ENCODE measurements around the gene STRN3. TPM values are rescaled to one million over a fixed set of nuclear protein-coding genes. Genes with fewer than 3 reads are reported as not detected.
A peak's percentile ranks its signal among the peaks of the same experiment; 100 is the strongest.
"Not testable (repeated sequence)": the region's sequence is repeated elsewhere in the genome, so short reads cannot be mapped to it uniquely, and the experiment has no call there.

The STRN3 gene
- total and polyA plus RNA-seq, 7 donors = 28.2 to 154 (median 80.2) TPM

DNA sequence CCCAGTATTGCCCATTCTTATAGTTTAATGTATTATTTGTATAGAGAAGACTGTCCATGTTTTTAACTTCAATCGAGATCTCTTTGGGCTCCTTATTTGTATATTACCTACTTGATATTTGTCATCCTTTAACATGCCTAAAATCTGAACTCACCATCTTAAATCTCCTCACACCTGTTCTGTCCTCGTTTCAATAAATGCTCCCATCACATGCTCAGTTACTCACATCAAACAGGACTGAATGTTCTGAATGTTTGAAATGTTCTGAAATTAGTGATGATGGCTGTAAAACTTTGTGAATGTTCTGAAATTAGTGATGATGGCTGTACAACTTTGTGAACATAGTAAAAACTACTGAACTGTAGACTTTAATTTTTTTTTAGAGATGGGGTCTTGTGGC is 117.4 kb downstream of the STRN3 start:
- intact Hi-C loops (cut with DNase I) = loop anchor here in 1 of 2 donors (10.0 kb wide), 1 partner anchor 446 kb away; no protein-coding TSS in a partner anchor
- no peak for DNase-seq
- H3K36me3 ChIP-seq (ENCODE audit: insufficient read depth in 1 of 2, low read depth in 1 of 2) = peaks cover 0 to 87% of the 10 kb centered on the region in 2 donors
- H3K27ac ChIP-seq = peak overlapping the region; percentile 12
- no peaks in the 10 kb centered on the region for H3K27me3 ChIP-seq (ENCODE audit: insufficient read depth in 3 of 3, low read length in 2 of 3)
- H3K9me3 ChIP-seq = no peaks in the 10 kb centered on the region
- peak in 2 of 4 donors; percentile 46 to 51 for ATAC-seq
- TF ChIP-seq, protein P1, sequence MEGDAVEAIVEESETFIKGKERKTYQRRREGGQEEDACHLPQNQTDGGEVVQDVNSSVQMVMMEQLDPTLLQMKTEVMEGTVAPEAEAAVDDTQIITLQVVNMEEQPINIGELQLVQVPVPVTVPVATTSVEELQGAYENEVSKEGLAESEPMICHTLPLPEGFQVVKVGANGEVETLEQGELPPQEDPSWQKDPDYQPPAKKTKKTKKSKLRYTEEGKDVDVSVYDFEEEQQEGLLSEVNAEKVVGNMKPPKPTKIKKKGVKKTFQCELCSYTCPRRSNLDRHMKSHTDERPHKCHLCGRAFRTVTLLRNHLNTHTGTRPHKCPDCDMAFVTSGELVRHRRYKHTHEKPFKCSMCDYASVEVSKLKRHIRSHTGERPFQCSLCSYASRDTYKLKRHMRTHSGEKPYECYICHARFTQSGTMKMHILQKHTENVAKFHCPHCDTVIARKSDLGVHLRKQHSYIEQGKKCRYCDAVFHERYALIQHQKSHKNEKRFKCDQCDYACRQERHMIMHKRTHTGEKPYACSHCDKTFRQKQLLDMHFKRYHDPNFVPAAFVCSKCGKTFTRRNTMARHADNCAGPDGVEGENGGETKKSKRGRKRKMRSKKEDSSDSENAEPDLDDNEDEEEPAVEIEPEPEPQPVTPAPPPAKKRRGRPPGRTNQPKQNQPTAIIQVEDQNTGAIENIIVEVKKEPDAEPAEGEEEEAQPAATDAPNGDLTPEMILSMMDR (IDR thresholded peaks at IDR 0.05) = no peak
- WGBS, 3 donors = 58 to 63% (median 60%) methylated on average over 2 of the region's 2 CpGs
- H3K4me1 ChIP-seq = no peaks in the 10 kb centered on the region
- H3K4me3 ChIP-seq = no peak overlapping the region

DNA sequence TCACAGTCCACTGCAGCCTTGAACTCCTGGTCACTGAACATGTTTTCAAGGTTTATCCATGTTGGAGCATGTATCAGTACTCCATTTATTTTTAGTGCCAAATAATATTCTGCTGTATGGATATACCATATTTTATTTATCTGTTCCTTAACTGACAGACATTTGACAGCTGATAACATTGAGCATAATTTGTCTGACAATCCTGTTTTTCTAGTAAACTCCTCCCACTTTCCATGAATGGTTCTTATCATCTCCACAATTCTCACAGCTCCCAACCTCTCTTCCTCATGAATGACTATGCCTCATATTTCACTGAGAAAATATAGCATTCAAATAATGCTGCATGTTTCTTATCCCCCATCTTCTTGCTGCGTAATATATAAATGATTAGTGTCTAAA is 118.5 kb downstream of the STRN3 start:
- H3K36me3 ChIP-seq (ENCODE audit: insufficient read depth in 1 of 2, low read depth in 1 of 2) = peaks cover 0 to 99% of the 10 kb centered on the region in 2 donors
- WGBS, 3 donors = 95 to 100% (median 95%) methylated on average over 1 of the region's 1 CpG

DNA sequence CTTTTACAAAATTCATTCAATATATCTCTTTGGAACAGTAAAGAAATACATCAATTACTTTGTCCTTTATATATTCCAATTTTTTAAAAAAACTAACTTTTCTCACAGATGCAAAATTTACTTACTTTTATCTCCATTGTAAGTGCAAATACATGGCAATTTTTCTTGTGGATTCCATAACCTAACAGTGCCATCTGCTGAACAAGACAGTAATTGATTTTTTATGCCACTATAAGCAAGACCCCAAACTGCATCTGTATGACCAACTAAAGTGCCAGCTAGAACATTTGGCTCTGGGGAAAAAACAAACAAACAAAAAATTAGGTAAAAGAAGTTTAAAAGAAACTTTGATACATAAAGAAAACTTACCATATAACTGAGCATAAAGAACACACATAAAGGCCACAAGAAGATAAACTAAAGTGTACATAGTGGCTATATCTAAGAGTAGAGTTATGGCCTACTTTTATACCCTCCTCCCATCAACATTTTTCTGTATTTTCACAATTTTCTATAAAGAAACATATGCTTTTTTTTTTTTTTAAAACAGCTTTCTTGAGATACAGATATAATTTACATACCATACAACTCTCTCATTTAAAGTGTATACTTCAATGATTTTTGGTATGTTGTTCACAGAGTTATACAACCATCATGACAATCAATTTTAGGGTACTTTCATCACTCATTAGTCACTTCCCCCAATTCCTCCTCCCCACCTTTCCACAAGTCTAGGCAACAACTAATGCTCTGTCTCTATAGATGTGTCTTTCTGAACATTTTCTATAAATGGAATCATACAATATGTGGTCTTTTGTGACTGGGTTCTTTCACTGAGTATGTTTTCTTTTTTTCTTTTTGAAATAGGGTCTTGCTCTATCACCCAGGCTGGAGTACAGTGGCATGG is 119.2 kb downstream of the STRN3 start:
- TF ChIP-seq, protein P1 (IDR thresholded peaks at IDR 0.05) = peak; percentile 14
- ATAC-seq = no peak
- Histone ChIP-seq H3K9me3 (no peaks in the 10 kb centered on the region), H3K4me3 (no peak overlapping the region), H3K27ac (peak overlapping the region; percentile 25), H3K4me1 (no peaks in the 10 kb centered on the region), H3K27me3 (ENCODE audit: insufficient read depth in 3 of 3, low read length in 2 of 3) (no peaks in the 10 kb centered on the region), H3K36me3 (ENCODE audit: insufficient read depth in 1 of 2, low read depth in 1 of 2) (peaks cover 0 to 100% of the 10 kb centered on the region in 2 donors)
- no peak for DNase-seq
- intact Hi-C loops (cut with DNase I) = loop anchor here in 1 of 2 donors (10.0 kb wide), 1 partner anchor 448 kb away; no protein-coding TSS in a partner anchor

More for the DNA sequence above, 118.5 kb downstream of the STRN3 start:
- DNase-seq (no peak), ATAC-seq (no peak)
- Histone ChIP-seq H3K27me3 (ENCODE audit: insufficient read depth in 3 of 3, low read length in 2 of 3) (no peaks in the 10 kb centered on the region), H3K4me1 (no peaks in the 10 kb centered on the region), H3K9me3 (no peaks in the 10 kb centered on the region), H3K4me3 (no peak overlapping the region), H3K27ac (peak overlapping the region; percentile 25)
- TF ChIP-seq, protein P1 (IDR thresholded peaks at IDR 0.05) = no peak
- intact Hi-C loops (cut with DNase I) = loop anchor here in 1 of 2 donors (10.0 kb wide), 1 partner anchor 447 kb away; no protein-coding TSS in a partner anchor

DNA sequence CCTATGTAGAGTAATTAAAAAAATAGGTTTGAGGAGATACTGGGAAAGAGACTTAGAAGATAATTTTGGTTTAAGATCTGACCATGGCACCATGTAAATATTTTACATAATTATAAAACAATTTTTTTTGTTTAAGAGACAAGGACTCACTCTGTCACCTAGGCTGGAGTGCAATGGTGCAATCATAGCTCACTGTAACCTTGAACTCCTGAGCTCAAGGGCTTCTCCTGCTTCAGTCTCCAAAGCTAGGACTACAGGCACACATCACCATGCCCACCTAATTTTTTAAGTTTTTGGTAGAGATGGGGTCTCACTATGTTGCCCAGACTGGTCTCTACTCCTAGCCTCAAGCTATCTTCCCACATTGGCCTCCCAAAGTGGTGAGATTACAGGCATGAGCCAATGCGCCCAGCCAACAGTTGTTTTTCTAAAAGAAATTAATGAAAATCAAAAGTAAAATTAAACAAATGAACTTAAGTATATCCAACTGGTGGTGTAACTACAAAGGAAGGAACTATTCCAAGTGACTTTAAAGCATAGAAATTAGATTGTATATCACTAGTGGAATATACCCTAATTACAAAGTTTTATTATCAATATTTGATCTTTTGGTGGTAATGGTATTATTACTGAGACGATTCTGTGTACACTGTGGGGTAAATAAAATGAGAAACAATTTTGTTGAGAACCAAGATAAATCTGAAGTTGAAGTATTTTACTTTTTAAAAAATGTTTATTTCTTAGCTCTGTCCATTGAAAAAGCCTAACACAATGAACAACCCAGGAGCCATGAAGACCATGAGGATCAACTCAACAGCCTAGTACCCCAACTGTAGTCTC is 122.7 kb downstream of the STRN3 start:
- Histone ChIP-seq H3K27ac (no peak overlapping the region), H3K36me3 (ENCODE audit: insufficient read depth in 1 of 2, low read depth in 1 of 2) (peaks cover 0 to 90% of the 10 kb centered on the region in 2 donors), H3K4me3 (no peak overlapping the region), H3K9me3 (no peaks in the 10 kb centered on the region), H3K4me1 (no peaks in the 10 kb centered on the region), H3K27me3 (ENCODE audit: insufficient read depth in 3 of 3, low read length in 2 of 3) (no peaks in the 10 kb centered on the region)
- ATAC-seq = peak in 1 of 4 donors; percentile 22
- TF ChIP-seq, protein P1 (IDR thresholded peaks at IDR 0.05) = no peak
- intact Hi-C loops (cut with DNase I) = loop anchor here in 1 of 2 donors (10.0 kb wide), 1 partner anchor 451 kb away; no protein-coding TSS in a partner anchor
- DNase-seq = no peak
- WGBS, 3 donors = 96 to 98% (median 96%) methylated on average over 2 of the region's 2 CpGs

DNA sequence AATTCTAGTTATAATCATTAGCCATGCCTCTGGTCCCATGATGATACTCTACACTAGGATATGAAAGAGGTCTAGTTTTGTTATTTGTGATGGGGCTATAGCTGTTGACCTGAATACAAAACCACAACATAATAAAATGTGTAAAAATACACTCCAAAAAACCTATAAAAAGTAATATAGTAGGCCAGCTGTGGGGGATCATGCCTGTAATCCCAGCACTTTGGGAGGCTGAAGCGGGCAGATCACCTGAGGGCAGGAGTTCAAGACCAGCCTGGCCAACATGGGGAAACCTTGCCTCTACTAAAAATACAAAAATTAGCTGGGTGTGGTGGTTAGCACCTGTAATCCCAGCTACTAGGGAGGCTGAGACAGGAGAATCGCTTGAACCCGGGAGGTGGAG is 129.1 kb downstream of the STRN3 start:
- H3K9me3 ChIP-seq; H3K4me3 ChIP-seq; H3K4me1 ChIP-seq; DNase-seq; intact Hi-C loops (cut with DNase I); H3K27me3 ChIP-seq (ENCODE audit: insufficient read depth in 3 of 3, low read length in 2 of 3); H3K27ac ChIP-seq; ATAC-seq: not testable (repeated sequence)
- WGBS, 3 donors = 82 to 97% (median 87%) methylated on average over 3 of the region's 3 CpGs
- H3K36me3 ChIP-seq (ENCODE audit: insufficient read depth in 1 of 2, low read depth in 1 of 2) = peaks cover 7 to 72% of the 10 kb centered on the region in 2 donors
